Stimulated activated CD4-positive, alpha-beta T cell treated with anti-CD3 and anti-CD28 coated beads, TNF-alpha, amount 100 ng/mL, for 4 hours (primary cell): ENCODE data around the gene TSPAN14.

Experiments
- DNase-seq, 3 experiments: peaks; one replicate each; pipeline ENCODE4 v3.0.0-alpha.2; 2020; ENCODE audit warnings: low read depth in 3 of 3

Gene TSPAN14

DNA sequence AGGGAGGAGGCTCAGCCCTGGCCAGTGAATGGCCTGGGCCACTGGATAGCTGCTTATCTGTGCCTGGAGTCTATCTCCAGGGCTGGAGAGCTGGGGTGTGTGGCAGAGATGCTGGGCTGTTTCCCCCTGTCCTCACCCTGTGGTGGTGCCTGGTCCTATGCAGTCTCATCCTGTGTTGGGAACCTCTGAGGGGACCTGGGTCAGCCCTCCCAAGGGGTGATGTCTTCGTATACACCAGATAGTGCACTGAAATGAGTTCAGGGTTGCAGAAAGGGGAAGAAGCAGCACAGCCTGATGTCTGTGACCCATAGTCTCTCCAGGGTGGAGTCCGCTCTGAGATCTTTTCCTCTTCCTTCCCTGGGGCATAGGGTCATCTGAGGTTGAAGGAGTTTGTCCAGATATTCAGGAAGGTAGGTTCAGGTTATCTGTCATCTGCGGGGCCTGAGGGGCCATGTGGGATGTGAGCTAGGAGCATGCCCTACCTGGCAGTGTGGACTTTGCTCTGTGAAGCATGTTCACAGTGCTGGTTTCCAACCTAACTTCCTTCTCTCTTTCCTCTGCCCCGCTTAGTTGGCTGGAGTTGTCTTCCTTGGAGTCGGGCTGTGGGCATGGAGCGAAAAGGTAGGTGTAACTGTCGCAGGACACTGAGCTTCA is 50.2 kb downstream of the TSPAN14 start:
- no peak for DNase-seq

DNA sequence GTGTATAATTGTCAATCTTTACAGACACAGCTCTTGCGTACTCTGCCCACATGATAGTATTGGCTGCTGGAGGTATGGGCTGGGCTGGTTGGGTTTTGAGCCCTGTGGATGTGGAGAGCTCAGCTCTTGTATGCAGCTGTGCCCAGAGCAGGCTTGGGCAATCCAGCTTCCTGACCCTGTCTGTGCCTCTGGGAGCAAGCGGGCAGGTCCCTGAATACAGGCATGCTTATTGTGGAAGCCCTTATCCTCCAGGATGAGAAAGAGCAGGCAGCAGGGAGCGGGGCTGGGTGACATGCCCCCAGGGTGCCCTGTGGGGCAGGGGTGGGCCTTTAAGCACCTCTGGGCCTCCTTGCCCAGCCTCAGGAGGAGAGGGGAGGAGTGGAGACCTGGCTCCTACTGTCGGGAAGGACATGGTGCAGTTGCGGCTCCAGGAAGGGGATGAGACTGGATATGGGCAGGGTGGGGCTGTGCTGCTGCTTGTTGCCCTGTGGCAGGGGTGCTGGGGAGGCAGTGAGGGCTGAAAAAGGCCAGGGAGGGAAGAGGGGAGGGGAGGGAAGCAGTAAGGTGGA is 50.9 kb downstream of the TSPAN14 start:
- DNase-seq = no peak

DNA sequence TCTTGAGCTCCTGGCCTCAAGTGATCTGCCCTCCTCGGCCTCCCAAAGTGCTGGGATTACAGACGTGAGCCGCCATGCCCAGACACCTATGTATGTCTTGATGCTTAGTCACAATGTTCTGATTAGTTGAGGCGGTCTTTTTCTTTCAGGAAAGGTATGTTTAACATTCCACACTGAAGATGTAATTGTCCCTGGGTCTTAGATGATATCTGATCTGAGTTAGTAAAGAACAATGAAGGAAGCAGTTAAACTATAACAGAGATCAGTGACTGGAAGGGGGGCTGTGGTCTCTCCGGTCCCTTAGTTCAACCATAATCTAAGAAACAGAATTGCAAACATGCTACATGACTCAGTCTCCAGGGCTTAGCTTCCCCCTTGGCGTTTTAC is 52.1 kb downstream of the TSPAN14 start:
- DNase-seq = no peak

DNA sequence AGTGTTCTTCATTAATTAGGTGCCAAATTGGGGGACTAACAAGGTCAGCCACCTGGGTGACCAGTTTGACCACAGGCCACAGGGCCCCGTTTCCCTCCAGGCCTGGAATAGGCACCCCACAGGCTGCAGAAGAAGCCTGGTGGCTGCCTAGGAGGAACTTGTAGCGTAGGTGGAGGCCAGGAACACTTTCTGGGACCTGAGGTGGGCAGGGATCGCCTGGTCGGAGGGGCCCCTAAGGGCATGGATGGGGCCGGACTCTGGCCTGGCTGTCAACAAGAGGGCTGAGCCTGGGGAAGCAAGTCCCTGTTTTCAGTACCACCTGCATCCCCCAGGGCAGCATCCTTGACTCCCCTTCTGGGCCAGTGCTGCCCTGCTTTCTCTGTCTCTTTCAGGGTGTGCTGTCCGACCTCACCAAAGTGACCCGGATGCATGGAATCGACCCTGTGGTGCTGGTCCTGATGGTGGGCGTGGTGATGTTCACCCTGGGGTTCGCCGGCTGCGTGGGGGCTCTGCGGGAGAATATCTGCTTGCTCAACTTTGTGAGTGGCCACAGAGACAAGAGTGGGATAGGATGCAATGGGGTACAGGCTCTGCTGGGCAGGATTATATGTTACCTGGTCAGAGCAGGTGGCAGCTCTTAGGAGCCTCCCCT is 52.9 kb downstream of the TSPAN14 start:
- no peak for DNase-seq

DNA sequence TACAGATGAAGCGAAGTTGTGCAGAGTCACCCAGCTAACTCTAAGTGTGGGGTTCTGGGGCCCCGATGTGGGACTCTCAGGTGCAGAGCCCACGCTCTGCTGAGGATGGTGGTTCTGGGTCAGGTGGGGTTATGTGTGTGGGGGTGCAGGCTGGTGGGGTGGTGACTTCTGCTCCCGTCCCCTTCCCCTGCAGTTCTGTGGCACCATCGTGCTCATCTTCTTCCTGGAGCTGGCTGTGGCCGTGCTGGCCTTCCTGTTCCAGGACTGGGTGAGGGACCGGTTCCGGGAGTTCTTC is 54.9 kb downstream of the TSPAN14 start:
- DNase-seq = no peak

DNA sequence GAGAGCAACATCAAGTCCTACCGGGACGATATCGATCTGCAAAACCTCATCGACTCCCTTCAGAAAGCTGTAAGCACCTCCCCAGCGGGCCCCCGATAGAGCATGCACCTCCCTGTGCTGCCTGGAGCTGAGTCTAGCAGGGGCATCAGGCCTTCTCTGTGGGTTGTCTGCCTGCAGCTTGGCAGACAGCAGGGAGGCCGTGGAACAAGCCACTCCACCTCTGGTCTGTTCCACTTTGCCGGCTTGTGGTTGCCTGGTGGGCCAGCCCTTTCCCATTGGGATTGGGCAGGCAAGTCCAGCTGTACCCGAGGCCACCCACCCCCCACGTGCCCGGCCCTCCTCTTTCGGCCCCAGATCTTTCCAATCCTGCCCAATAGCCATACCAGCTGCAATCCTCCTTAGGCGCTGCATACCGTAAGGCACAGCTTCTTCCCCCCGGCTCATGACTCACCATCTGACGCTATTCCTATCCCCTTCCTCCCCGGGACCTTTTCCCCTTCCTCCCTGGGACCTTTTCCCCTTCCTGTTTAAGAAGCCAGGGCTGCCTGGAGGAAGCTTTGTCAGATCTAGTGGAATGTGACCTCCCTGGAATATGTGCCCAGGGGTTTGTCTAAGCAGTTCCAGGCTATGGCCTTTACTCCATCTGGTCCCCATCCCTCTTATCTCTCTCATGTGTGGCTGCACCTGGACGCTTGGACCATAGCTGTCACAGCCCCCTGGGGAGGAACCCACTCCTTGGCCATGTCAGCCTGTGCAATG is 55.5 kb downstream of the TSPAN14 start:
- DNase-seq = no peak

DNA sequence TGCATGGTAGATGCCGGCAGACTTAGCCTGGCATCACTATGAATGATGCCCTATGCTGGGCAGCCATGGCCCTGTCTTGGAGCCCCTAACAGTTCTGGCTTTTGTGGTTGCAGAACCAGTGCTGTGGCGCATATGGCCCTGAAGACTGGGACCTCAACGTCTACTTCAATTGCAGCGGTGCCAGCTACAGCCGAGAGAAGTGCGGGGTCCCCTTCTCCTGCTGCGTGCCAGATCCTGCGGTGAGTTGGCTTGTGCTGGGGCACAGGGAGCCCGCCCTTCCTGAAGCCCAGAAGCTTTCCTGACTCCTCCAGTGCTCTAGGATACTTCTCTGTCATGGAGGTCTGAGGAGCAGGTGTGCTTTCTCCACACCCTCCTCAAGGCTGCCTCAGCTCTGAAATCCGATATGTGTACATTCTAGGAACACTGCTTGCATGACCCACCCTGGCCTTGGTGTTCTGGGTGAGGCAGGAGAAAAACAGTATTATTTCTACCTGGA is 58.0 kb downstream of the TSPAN14 start:
- no peak for DNase-seq

DNA sequence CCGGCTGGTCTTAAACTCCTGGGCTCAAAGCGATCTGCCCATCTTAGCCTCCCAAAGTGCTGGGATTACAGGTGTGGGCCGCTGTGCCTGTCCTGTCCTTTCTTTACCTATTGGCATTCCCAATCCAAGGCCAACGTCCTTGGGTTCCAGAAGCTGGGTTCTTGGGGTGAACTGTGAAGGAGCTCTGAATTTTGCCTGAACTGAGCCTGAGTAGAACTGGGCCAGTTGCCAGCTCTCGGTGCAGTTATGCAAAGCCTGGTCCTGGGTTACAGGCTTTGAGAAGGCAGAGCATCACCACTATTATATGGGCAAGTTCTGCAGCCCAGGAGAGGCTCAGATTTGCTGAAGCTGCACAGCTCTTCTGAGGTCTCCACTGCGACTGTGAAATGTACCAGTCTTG is 59.0 kb downstream of the TSPAN14 start:
- DNase-seq = no peak

DNA sequence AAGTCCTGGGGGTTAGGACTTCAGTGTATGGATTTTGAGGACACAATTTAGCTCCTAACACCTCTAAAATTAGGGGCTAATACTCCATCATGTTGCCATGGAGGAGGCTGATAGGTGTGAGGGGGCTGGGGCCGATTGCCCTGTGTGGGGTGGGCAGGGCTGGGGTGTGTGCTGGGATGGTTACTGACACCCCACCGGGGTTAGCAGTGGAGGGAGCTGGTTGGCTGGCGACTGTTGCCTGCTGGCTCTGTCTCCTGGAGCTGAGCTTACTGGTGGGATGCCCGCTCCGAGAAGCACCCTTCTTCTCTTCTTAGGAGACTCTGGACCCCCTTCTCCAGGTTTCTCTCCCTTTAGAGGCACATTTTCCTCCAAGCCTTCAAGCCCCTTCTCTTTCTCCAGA is 61.4 kb downstream of the TSPAN14 start:
- DNase-seq = no peak

DNA sequence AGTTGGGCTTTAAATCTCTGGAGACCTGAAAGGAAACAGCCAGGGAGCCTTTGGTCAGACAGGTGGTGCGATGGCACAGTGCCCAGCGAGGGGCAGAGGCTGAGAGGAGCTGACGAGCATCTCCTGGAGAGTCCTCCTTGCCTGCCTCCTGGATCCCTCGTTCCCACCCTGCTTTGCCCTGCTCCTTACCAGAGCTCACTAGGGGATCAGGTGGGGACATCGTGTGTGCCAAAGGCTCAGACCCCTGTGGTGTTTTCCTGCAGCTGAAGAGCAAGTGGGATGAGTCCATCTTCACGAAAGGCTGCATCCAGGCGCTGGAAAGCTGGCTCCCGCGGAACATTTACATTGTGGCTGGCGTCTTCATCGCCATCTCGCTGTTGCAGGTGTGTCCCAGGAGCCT is 61.8 kb downstream of the TSPAN14 start:
- DNase-seq = no peak

DNA sequence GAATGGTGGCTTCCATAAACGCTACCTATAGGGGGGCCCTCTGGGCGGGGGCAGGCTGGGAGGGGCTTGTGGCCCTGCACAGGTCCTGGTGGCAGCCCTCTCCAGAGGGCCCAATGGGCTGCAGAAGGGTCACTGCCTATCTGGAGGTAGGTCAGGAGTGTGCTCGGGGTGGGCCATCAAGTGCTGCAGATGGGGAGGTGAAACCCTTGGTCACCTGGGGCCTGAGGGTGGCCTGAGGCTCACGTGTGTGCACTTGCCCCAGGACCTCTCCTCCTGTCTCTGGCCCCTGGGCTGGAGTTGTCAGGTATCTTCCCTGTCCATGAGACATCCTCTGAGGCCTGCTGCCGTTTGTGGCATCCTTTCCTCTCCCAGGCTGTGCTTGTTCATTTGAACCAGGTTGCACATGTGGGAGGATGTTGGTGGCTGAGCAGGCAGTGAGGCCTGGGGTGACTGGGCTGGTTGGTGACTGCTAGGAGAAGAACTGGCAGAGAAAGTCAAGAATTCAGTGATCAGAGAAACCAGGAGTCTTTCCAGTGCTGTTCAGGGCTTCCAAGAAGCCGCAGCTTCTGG is 62.5 kb downstream of the TSPAN14 start:
- no peak for DNase-seq

DNA sequence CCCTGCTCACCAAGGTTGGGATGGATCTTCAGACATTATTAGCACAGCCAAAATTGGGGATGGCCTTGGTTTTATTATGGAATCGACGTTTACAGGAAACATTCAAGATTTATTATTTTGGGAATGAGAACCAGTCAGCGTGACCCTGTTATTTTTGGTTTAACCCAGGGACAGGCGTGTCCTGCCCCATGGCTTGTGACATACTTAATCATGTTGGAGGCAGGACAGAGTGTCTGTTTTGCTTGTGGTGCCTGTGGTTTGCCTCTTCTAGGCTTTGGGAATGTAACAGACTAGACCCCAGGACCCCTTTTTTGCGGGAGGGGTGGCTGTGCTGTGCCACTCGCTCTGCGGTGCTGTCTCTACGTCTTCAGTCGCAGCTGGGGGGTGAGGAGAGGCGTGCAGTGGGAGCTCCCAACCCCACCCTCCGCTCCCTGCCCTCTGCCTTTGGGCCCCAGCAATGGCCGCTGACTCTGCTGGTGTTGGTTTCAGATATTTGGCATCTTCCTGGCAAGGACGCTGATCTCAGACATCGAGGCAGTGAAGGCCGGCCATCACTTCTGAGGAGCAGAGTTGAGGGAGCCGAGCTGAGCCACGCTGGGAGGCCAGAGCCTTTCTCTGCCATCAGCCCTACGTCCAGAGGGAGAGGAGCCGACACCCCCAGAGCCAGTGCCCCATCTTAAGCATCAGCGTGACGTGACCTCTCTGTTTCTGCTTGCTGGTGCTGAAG is 63.5 kb downstream of the TSPAN14 start:
- DNase-seq = no peak

DNA sequence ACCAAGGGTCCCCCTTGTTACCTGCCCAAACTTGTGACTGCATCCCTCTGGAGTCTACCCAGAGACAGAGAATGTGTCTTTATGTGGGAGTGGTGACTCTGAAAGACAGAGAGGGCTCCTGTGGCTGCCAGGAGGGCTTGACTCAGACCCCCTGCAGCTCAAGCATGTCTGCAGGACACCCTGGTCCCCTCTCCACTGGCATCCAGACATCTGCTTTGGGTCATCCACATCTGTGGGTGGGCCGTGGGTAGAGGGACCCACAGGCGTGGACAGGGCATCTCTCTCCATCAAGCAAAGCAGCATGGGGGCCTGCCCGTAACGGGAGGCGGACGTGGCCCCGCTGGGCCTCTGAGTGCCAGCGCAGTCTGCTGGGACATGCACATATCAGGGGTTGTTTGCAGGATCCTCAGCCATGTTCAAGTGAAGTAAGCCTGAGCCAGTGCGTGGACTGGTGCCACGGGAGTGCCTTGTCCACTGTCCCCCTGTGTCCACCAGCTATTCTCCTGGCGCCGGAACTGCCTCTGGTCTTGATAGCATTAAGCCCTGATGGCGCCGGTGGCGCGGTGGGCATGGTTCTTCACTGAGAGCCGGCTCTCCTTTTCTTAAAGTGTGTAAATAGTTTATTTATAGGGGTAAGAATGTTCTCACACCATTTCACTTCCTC is 64.2 kb downstream of the TSPAN14 start:
- DNase-seq = no peak

DNA sequence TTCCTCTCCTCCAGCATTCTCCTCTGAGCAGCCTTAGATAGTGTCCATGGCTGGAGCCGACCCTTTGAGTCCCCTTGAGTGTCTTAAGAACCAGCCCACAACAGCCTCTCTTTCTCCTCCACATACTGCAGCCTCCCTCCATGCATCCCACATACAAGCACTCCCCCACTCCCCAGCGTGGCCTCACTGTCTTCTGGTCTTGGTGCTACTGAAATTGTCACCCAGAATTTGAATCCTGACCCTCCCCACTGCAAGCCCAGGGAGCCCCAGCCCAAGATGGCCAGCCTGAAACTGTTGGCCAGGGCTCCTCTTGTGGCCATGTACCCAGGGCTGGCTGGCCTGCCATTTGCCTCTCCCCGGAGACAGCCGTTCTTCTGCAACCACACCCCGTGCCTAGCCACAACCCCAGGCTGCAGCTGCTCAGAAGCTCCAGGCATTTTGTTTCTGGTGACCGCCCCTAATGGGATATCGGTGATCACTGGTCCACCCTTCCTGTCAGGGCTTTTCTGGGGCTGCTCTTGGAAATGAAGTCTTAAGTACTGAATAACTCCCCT is 64.8 kb downstream of the TSPAN14 start:
- no peak for DNase-seq

DNA sequence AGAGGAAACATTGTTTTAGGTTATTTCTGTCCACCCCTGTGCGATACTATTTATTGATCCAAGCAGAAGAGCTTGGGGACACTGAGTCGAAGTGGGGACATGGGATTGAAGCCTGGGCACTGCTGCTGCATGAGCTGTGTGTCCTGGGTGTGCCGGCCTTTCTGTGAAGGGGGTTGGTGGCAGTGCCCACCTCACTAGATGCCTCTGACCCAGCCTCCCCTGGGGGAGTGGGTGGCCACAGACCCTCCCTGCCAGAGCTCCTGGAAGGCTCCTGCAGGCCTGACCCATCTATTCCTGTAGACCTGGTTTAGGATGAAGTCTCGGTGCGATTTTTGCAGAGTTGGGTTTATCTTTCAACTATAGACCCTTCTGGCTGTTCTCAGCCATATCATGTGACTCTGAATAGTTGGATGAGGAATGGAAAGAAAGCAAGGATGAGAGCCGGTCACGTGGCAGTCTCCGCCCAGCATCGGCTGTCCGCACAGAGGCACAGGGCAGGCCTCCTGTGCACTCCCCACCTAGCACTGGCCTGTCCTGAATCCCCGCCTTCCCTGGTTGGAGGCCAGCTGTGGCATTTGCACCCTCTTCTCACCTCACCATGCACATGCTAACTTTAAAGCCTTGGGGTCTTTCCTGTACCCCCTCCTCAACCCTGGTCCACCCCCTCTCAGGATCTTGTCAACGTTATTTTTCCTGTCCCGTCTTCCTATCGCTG is 66.0 kb downstream of the TSPAN14 start:
- DNase-seq = no peak

DNA sequence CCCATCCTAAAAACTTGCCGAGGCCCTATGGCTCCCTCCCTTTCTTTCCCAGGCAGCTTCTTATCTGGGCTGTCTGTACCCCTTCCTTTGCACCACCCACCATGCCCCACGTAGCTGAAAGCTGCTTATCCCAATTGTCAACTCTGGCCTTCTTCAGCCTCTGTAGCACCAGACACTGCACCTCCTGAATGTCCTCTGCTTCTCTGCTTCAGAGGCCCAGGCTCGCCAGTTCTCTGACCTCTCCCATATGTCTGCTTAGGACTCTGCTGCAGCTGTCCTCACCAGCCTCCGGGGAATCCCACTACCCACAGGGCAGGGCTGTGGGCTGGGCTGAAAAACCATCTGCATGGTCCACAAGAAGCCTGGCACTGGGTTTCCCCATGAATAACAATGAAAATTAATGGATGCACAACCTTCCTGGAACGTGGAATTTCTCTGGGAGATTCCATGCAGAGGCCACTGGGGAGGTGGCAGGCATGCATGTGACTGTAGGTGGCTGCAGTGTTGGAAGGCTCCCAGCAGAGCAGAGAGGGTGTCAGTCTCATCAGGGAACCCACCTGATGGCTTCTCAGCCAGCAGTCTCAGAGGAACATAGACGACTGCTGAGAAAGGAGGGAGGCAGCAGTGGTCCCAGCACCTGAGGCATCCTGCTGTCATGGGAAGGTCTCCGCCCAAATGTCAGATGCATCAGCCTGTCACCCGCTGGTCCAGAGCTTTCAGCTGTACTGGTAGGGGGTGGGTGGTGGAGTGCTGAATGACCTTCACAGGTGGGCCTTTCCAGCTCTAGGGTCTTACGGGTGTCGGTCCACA is 66.8 kb downstream of the TSPAN14 start:
- no peak for DNase-seq

DNA sequence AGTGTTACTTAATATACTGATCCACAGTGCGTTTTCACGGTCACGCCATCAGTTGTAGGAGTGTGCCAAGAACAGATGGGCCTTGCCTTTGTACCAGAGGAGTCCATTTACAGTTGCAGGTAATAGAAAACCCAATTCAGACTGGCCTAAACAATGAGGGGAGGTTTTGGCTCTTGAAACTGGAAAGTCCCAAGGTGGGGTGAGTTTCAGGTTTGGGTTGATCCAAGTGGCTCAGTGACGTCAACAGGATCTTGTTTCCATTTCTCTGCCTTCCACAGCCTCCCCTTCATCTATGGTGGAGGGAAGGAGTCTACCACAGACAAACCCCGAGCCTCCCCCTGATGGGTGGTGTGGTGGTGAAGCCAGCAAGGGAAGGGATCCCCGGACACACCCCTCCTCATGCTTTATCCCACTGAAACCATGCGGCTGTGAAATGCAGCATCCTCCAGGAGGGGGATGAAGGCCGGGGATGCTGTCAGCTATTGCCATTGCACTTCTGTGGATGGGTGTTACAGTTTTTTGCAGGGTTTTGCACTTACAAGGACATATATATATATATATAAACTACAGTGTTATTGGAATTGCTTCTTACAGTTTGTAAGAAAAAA is 68.8 kb downstream of the TSPAN14 start:
- no peak for DNase-seq

DNA sequence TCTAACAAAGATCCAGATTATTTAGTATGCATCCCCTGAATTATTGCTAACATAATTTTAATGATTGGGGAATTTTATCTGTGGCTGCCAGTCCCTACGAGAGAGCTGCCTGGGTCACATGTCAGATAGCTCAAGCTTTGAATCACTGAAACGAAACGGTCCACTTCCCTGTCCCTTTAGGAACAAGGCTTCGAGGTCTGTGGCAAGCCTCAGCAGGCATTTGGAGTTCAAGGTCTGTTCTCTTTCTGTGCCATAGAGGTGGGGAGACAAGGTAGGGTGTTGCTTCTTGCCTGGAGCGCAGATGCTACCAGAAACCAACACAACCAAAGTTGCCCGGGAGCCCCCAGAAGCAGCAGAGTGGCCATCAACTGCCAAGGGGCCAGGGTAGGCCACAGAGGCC is 69.7 kb downstream of the TSPAN14 start:
- no peak for DNase-seq
